SK-N-SH treated with all-trans-retinoic acid at 6 μM for 48 hours (cell line): ENCODE data around the gene VTI1A.

Source experiments
- ARNTL ChIP-seq: fragments of 450-650 bp; formaldehyde crosslinking; IDR thresholded peaks from 2 replicates; pipeline ENCODE4 v1.5.0; 2020; ENCODE audit warnings: low read depth, mild to moderate bottlenecking, moderate library complexity, borderline replicate concordance
- BACH2 ChIP-seq: fragments of 250-450 bp; sonication (Bioruptor Pico); IDR thresholded peaks from 2 replicates; pipeline ENCODE4 v1.9.0; 2021; ENCODE audit warnings: mild to moderate bottlenecking, borderline replicate concordance
- CSDC2 ChIP-seq: fragments of 250-450 bp; sonication (Bioruptor Pico); IDR thresholded peaks from 2 replicates; pipeline ENCODE4 v1.5.0; 2020; ENCODE audit warnings: mild to moderate bottlenecking, moderate library complexity
- CSRNP3 ChIP-seq: fragments of 250-450 bp; sonication (Bioruptor Pico); IDR thresholded peaks from 2 replicates; pipeline ENCODE4 v1.5.1; 2021; ENCODE audit warnings: mild to moderate bottlenecking, moderate library complexity
- ESRRG ChIP-seq: fragments of 250-450 bp; sonication (Bioruptor Pico); IDR thresholded peaks from 2 replicates; pipeline ENCODE4 v1.6.1; 2021; ENCODE audit warnings: mild to moderate bottlenecking
- PPARA ChIP-seq: fragments of 250-450 bp; sonication (Bioruptor Pico); IDR thresholded peaks from 2 replicates; pipeline ENCODE4 v1.5.0; 2020; ENCODE audit warnings: mild to moderate bottlenecking, borderline replicate concordance
- RARB ChIP-seq: fragments of 250-450 bp; sonication (Bioruptor Pico); IDR thresholded peaks from 2 replicates; pipeline ENCODE4 v1.8.0; 2021; ENCODE audit warnings: mild to moderate bottlenecking, moderate library complexity
- TOX ChIP-seq: fragments of 250-450 bp; sonication (Bioruptor Pico); IDR thresholded peaks from 2 replicates; pipeline ENCODE4 v1.8.0; 2021; ENCODE audit warnings: mild to moderate bottlenecking, moderate library complexity, borderline replicate concordance
- TSHZ2 ChIP-seq: fragments of 250-450 bp; sonication (Bioruptor Pico); IDR thresholded peaks from 2 replicates; pipeline ENCODE4 v1.5.0; 2020; ENCODE audit warnings: mild to moderate bottlenecking, moderate library complexity
- ZFP3 ChIP-seq: fragments of 250-450 bp; sonication (Bioruptor Pico); IDR thresholded peaks from 2 replicates; pipeline ENCODE4 v1.5.0; 2020; ENCODE audit warnings: mild to moderate bottlenecking, moderate library complexity
- ZFP30 ChIP-seq: fragments of 450-650 bp; formaldehyde crosslinking; IDR thresholded peaks from 2 replicates; pipeline ENCODE4 v1.5.0; 2022; ENCODE audit warnings: mild to moderate bottlenecking, moderate library complexity
- ZNF565 ChIP-seq: fragments of 450-650 bp; formaldehyde crosslinking; conservative IDR thresholded peaks from 2 replicates; pipeline ENCODE4 v1.5.0; 2020; ENCODE audit warnings: low read depth, mild to moderate bottlenecking, moderate library complexity
- ZNF70 ChIP-seq: fragments of 450-650 bp; formaldehyde crosslinking; IDR thresholded peaks from 2 replicates; pipeline ENCODE4 v1.5.0; 2020; ENCODE audit warnings: mild to moderate bottlenecking, moderate library complexity
- TF ChIP-seq, protein P1 (sequence below): fragments of 250-450 bp; sonication (Bioruptor Pico); IDR thresholded peaks from 2 replicates; pipeline ENCODE4 v1.8.0; 2020; ENCODE audit warnings: mild to moderate bottlenecking, moderate library complexity, borderline replicate concordance

DNA sequence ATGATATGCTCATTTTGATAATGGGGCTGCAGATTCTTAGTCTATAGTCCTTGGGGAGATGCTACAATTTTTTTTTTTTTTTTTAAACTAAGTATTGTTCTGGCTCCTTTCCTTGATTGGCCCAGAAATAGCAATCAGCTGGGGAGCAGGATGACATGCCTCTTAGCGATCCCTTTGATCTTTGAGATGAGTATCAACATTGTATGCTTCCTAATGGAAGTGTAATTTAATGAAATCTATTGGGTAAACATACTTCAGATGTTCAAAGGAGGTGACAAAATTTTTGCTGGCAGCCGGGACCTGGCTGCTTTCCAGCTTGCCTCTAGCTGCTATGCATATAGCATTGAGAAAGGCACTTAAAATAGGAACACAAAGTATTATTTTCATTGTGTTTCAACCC is 43.5 kb downstream of the VTI1A start:
- TF ChIP-seq, protein P1, sequence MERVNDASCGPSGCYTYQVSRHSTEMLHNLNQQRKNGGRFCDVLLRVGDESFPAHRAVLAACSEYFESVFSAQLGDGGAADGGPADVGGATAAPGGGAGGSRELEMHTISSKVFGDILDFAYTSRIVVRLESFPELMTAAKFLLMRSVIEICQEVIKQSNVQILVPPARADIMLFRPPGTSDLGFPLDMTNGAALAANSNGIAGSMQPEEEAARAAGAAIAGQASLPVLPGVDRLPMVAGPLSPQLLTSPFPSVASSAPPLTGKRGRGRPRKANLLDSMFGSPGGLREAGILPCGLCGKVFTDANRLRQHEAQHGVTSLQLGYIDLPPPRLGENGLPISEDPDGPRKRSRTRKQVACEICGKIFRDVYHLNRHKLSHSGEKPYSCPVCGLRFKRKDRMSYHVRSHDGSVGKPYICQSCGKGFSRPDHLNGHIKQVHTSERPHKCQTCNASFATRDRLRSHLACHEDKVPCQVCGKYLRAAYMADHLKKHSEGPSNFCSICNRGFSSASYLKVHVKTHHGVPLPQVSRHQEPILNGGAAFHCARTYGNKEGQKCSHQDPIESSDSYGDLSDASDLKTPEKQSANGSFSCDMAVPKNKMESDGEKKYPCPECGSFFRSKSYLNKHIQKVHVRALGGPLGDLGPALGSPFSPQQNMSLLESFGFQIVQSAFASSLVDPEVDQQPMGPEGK (CRISPR knock-in tag) = no peak
- TF ChIP-seq CSDC2 = no peak
- TF ChIP-seq ZFP3 = no peak
- TF ChIP-seq PPARA (CRISPR knock-in tag) = no peak
- TF ChIP-seq ZFP30 (CRISPR knock-in tag) = no peak
- TF ChIP-seq TSHZ2 (CRISPR knock-in tag) = peak; percentile 85; the same call in 1 of the 2 replicates
- no peak for TF ChIP-seq ZNF565 (CRISPR knock-in tag)
- TF ChIP-seq RARB = no peak
- TF ChIP-seq ESRRG = peak; percentile 70; the same call in 1 of the 2 replicates
- TF ChIP-seq ARNTL (CRISPR knock-in tag) = no peak
- TF ChIP-seq CSRNP3 (CRISPR knock-in tag) = peak; percentile 66; the same call in 1 of the 2 replicates
- no peak for TF ChIP-seq BACH2 (CRISPR knock-in tag)
- no peak for TF ChIP-seq ZNF70 (CRISPR knock-in tag)
- TF ChIP-seq TOX = no peak
